LNCAP (cell line): ENCODE data around the gene SHC3.

Experiments used
- CTCF ChIP-seq: fragments of 450-650 bp; IDR thresholded peaks from 2 replicates; pipeline ENCODE4 v1.5.1; 2017; ENCODE audit warnings: mild to moderate bottlenecking

SHC3 gene

GRCh38 chr9:89010056-89010455 lies 168.6 kb downstream of the SHC3 start:
- TF ChIP-seq CTCF = no peak

- TF ChIP-seq CTCF = no peak
These were observed 169.1 kb downstream of the SHC3 start for GRCh38 chr9:89009546-89009840.

GRCh38 chr9:89008744-89009545 lies 169.7 kb downstream of the SHC3 start:
- no peak for TF ChIP-seq CTCF

- no peak for TF ChIP-seq CTCF
These were observed 170.4 kb downstream of the SHC3 start for GRCh38 chr9:89008055-89008743.

GRCh38 chr9:89006996-89007967 lies 171.3 kb downstream of the SHC3 start:
- TF ChIP-seq CTCF = no peak

- no peak for TF ChIP-seq CTCF
These were observed 172.4 kb downstream of the SHC3 start for GRCh38 chr9:89006267-89006666.

GRCh38 chr9:89005323-89005722 lies 173.3 kb downstream of the SHC3 start:
- no peak for TF ChIP-seq CTCF
